CD4-positive, alpha-beta T cell (primary cell): ENCODE measurements around the gene NTM. TPM values are rescaled to one million over a fixed set of nuclear protein-coding genes. Genes with fewer than 3 reads are reported as not detected.

Experiments used
- ATAC-seq: fragments of 200-7000 bp; cut with Tn5 transposase; one replicate; pipeline ENCODE4 v1.10.0; 2022; ENCODE audit warnings: mild to moderate bottlenecking; ENCODE audit not compliant: poor library complexity
- CTCF ChIA-PET: fragments of 350-600 bp; sonication (Branson Sonifier 250); formaldehyde crosslinking; loops from one replicate; lab custom pipeline; 2021; ENCODE audit warnings: antibody characterized with exemption, inconsistent platforms; lab: Charles Lee
- POLR2A ChIA-PET: fragments of 350-600 bp; sonication (Branson Sonifier 250); formaldehyde crosslinking; loops from one replicate; lab custom pipeline; 2021; ENCODE audit warnings: antibody characterized with exemption, inconsistent platforms; lab: Charles Lee
- DNase-seq, 14 experiments: peaks; one replicate each; pipeline ENCODE4 v3.0.0-alpha.2; 2013 to 2020; ENCODE audit warnings: mixed read lengths in 2 of 14
- H3K27ac ChIP-seq, 2 donors: one replicate each; pipeline versions ENCODE4 v1.5.1 to v1.7.0; 2013; ENCODE audit warnings: low read length in 2 of 2, low read depth in 1 of 2, mild to moderate bottlenecking in 1 of 2
- H3K27me3 ChIP-seq, 2 experiments: 1 replicate in 1 of 2; 2 replicates in 1 of 2; pipeline versions ENCODE4 v1.6.1 to v1.7.0; 2013; ENCODE audit warnings: low read length in 2 of 2, control low read depth in 1 of 2, mild to moderate bottlenecking in 1 of 2, moderate library complexity in 1 of 2; ENCODE audit not compliant: insufficient read depth in 2 of 2, control insufficient read depth in 1 of 2
- H3K36me3 ChIP-seq: one replicate; pipeline ENCODE4 v1.6.1; 2013; ENCODE audit warnings: low read length, control low read depth; ENCODE audit not compliant: insufficient read depth
- H3K4me1 ChIP-seq: one replicate; pipeline ENCODE4 v1.6.1; 2013; ENCODE audit warnings: low read length, control low read depth; ENCODE audit not compliant: insufficient read depth
- H3K4me3 ChIP-seq: one replicate; pipeline ENCODE4 v1.5.1; 2013; ENCODE audit warnings: mild to moderate bottlenecking, low read length, moderate library complexity
- H3K9me3 ChIP-seq, 2 experiments: 1 replicate in 1 of 2; 2 replicates in 1 of 2; pipeline versions ENCODE4 v1.6.1 to v1.7.0; 2013; ENCODE audit warnings: low read length in 2 of 2, mild to moderate bottlenecking in 2 of 2, control low read depth in 1 of 2, moderate library complexity in 1 of 2; ENCODE audit not compliant: control insufficient read depth in 1 of 2, insufficient read depth in 1 of 2
- H3K27ac Mint-ChIP-seq: one replicate; pipeline ENCODE4 v1.8.0; 2020; ENCODE audit warnings: mixed read lengths
- H3K27me3 Mint-ChIP-seq: one replicate; pipeline ENCODE4 v1.8.0; 2021; ENCODE audit warnings: mixed read lengths
- H3K36me3 Mint-ChIP-seq: one replicate; pipeline ENCODE4 v1.8.0; 2021; ENCODE audit warnings: low read depth, mixed read lengths
- H3K4me1 Mint-ChIP-seq: one replicate; pipeline ENCODE4 v1.8.0; 2021; ENCODE audit warnings: low read depth, mixed read lengths
- H3K4me3 Mint-ChIP-seq: one replicate; pipeline ENCODE4 v1.8.0; 2020; ENCODE audit warnings: mild to moderate bottlenecking, mixed read lengths
- H3K9me3 Mint-ChIP-seq: one replicate; pipeline ENCODE4 v1.8.0; 2020; ENCODE audit warnings: mixed read lengths
- CTCF ChIP-seq: fragments of 200-600 bp; IDR thresholded peaks from one replicate; pipeline ENCODE4 v1.8.0; 2022; ENCODE audit warnings: antibody characterized with exemption, mild to moderate bottlenecking
- intact Hi-C, 2 experiments: fragments of 100-400 bp; cut with DNase I in 1 of 2; cut with micrococcal nuclease in 1 of 2; formaldehyde crosslinking; loops; one replicate each; pipeline versions ENCODE4 v1.15.1 to v1.9.0; 2023 to 2025; cut with DNase I, micrococcal nuclease
- total RNA-seq, 174 experiments: library from RNA in 2 of 174; stranded (reverse) in 2 of 174; gene quantifications; one replicate each; pipeline ENCODE4 v1.2.3 and lab custom pipeline; 2021 to 2026

NTM gene
- total RNA-seq, 2 experiments from 2014 or later: not detected

GRCh38 chr11:131845255-131845654, 474.8 kb downstream of the NTM start:
- Mint-ChIP-seq H3K36me3 (no peaks in the 10 kb centered on the region), H3K4me1 (no peaks in the 10 kb centered on the region), H3K4me3 (no peak overlapping the region), H3K9me3 (peaks cover 3% of the 10 kb centered on the region), H3K27me3 (peaks cover 5% of the 10 kb centered on the region), H3K27ac (no peak overlapping the region)
- H3K27me3 ChIP-seq: no peaks in the 10 kb centered on the region
- H3K36me3 ChIP-seq: no peaks in the 10 kb centered on the region
- no peak overlapping the region for H3K27ac ChIP-seq
- ChIA-PET POLR2A (no interaction called here), CTCF (no interaction called here)
- no peak for TF ChIP-seq CTCF
- ATAC-seq: no peak
- no peak overlapping the region for H3K4me3 ChIP-seq
- H3K9me3 ChIP-seq: no peaks in the 10 kb centered on the region
- intact Hi-C loops: no loop called here
- DNase-seq: no peak
- no peaks in the 10 kb centered on the region for H3K4me1 ChIP-seq

- ChIA-PET CTCF (no interaction called here), POLR2A (no interaction called here)
- no peaks in the 10 kb centered on the region for H3K27me3 ChIP-seq
- H3K9me3 ChIP-seq: no peaks in the 10 kb centered on the region
- ATAC-seq: no peak
- H3K27ac ChIP-seq: no peak overlapping the region
- H3K4me1 ChIP-seq: no peaks in the 10 kb centered on the region
- no peaks in the 10 kb centered on the region for H3K27me3 Mint-ChIP-seq
- no peaks in the 10 kb centered on the region for H3K36me3 ChIP-seq
- H3K36me3 Mint-ChIP-seq: no peaks in the 10 kb centered on the region
- no peak overlapping the region for H3K4me3 ChIP-seq
- peaks cover 6% of the 10 kb centered on the region for H3K9me3 Mint-ChIP-seq
- no peak overlapping the region for H3K27ac Mint-ChIP-seq
- no peak for DNase-seq
- intact Hi-C loops: no loop called here
- no peak overlapping the region for H3K4me3 Mint-ChIP-seq
- no peaks in the 10 kb centered on the region for H3K4me1 Mint-ChIP-seq
- TF ChIP-seq CTCF: no peak
Observed at GRCh38 chr11:131849485-131849884, 479.1 kb downstream of the NTM start.

GRCh38 chr11:131850507-131850906, 480.1 kb downstream of the NTM start:
- Histone ChIP-seq H3K9me3 (no peaks in the 10 kb centered on the region), H3K4me1 (no peaks in the 10 kb centered on the region), H3K27me3 (no peaks in the 10 kb centered on the region), H3K27ac (no peak overlapping the region), H3K4me3 (no peak overlapping the region), H3K36me3 (no peaks in the 10 kb centered on the region)
- Mint-ChIP-seq H3K4me3 (no peak overlapping the region), H3K9me3 (peaks cover 6% of the 10 kb centered on the region), H3K27ac (no peak overlapping the region), H3K27me3 (no peaks in the 10 kb centered on the region), H3K36me3 (no peaks in the 10 kb centered on the region), H3K4me1 (no peaks in the 10 kb centered on the region)
- TF ChIP-seq CTCF: no peak
- POLR2A ChIA-PET: no interaction called here
- intact Hi-C loops: no loop called here
- DNase-seq (no peak), ATAC-seq (no peak)
- CTCF ChIA-PET: no interaction called here
